A673 (cell line): ENCODE data around the gene PLCG1.

Experiments
- EZH2 ChIP-seq: fragments of 200-600 bp; sonication (generic); IDR thresholded peaks from 2 replicates; pipeline ENCODE4 v1.6.1; 2017; ENCODE audit warnings: borderline replicate concordance, low read depth, mild to moderate bottlenecking, mixed read lengths, antibody characterized with exemption, low read length; ENCODE audit not compliant: poor library complexity, severe bottlenecking
- TF ChIP-seq, protein P1 (sequence below): fragments of 300-800, 200-600 bp; sonication (generic); conservative IDR thresholded peaks from 2 replicates; pipeline ENCODE4 v1.5.1; 2017; ENCODE audit warnings: low read depth, mild to moderate bottlenecking, antibody characterized with exemption, low read length, moderate library complexity, mixed read lengths

DNA sequence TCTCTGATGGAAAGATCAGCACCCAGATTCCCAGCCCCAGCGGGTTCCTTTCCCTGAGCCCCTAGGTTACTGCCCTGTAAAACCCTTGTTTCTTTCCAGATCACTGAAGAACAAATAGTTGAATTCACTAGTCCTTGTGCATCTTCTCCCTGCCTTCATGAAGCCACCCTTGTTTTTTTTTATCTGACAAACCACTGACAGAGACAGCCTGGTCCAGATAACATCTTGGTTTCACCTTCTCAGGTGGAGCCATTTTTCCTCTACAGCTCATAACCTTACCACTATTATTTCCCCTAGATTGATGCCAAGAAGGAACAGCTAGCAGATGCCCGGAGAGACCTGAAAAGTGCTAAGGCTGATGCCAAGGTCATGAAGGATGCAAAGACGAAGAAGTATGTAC, 15.9 kb upstream of the PLCG1 start:
- TF ChIP-seq, protein P1, sequence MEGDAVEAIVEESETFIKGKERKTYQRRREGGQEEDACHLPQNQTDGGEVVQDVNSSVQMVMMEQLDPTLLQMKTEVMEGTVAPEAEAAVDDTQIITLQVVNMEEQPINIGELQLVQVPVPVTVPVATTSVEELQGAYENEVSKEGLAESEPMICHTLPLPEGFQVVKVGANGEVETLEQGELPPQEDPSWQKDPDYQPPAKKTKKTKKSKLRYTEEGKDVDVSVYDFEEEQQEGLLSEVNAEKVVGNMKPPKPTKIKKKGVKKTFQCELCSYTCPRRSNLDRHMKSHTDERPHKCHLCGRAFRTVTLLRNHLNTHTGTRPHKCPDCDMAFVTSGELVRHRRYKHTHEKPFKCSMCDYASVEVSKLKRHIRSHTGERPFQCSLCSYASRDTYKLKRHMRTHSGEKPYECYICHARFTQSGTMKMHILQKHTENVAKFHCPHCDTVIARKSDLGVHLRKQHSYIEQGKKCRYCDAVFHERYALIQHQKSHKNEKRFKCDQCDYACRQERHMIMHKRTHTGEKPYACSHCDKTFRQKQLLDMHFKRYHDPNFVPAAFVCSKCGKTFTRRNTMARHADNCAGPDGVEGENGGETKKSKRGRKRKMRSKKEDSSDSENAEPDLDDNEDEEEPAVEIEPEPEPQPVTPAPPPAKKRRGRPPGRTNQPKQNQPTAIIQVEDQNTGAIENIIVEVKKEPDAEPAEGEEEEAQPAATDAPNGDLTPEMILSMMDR: no peak
- TF ChIP-seq EZH2: no peak
